ENCODE measurements around the gene TSPEAR.
"Not testable (repeated sequence)": the region's sequence is repeated elsewhere in the genome, so short reads cannot be mapped to it uniquely, and the experiment has no call there.

The TSPEAR gene

GRCh38 chr21:44600118-44600978 lies 111.0 kb downstream of the TSPEAR start, which contains the start of gene KRTAP10-7:
Gene KRTAP10-7 (plus strand): TSS chr21:44600597. CDS start chr21:44600622, 25 bp downstream.
- not testable (repeated sequence) for DNase-seq

- no peak for DNase-seq
These were observed 111.9 kb downstream of the TSPEAR start for GRCh38 chr21:44599264-44600029.

- DNase-seq: no peak
These were observed 113.3 kb downstream of the TSPEAR start for GRCh38 chr21:44598061-44598460.

- no peak for DNase-seq
These were observed 115.2 kb downstream of the TSPEAR start for GRCh38 chr21:44596068-44596725.

GRCh38 chr21:44595524-44595923 lies 115.8 kb downstream of the TSPEAR start:
- no peak for DNase-seq

GRCh38 chr21:44594406-44594916 lies 116.9 kb downstream of the TSPEAR start:
- DNase-seq: no peak

GRCh38 chr21:44593598-44594405 lies 117.6 kb downstream of the TSPEAR start:
- peak; percentile 31 for DNase-seq

- no peak for DNase-seq
These were observed 118.7 kb downstream of the TSPEAR start, which contains the start of gene KRTAP10-6 for GRCh38 chr21:44592446-44593311. Gene KRTAP10-6 (minus strand): TSS chr21:44592505. CDS start chr21:44592484, 21 bp downstream.

GRCh38 chr21:44591801-44592130 lies 119.6 kb downstream of the TSPEAR start:
- not testable (repeated sequence) for DNase-seq

- DNase-seq: not testable (repeated sequence)
These were observed 120.2 kb downstream of the TSPEAR start for GRCh38 chr21:44590897-44591800.

- no peak for DNase-seq
These were observed 121.1 kb downstream of the TSPEAR start for GRCh38 chr21:44590311-44590721.

- DNase-seq: no peak
These were observed 121.6 kb downstream of the TSPEAR start for GRCh38 chr21:44589586-44590305.

GRCh38 chr21:44589094-44589493 lies 122.3 kb downstream of the TSPEAR start:
- DNase-seq: no peak

- DNase-seq: no peak
These were observed 125.5 kb downstream of the TSPEAR start for GRCh38 chr21:44585892-44586291.

GRCh38 chr21:44583800-44584147 lies 127.6 kb downstream of the TSPEAR start:
- no peak for DNase-seq

GRCh38 chr21:44583089-44583799 lies 128.1 kb downstream of the TSPEAR start:
- no peak for DNase-seq

GRCh38 chr21:44582055-44582454 lies 129.3 kb downstream of the TSPEAR start:
- no peak for DNase-seq

GRCh38 chr21:44581158-44581557 lies 130.2 kb downstream of the TSPEAR start:
- DNase-seq: no peak
